Measurements from ENCODE around the gene PNMA8B.

The PNMA8B gene, protein sequence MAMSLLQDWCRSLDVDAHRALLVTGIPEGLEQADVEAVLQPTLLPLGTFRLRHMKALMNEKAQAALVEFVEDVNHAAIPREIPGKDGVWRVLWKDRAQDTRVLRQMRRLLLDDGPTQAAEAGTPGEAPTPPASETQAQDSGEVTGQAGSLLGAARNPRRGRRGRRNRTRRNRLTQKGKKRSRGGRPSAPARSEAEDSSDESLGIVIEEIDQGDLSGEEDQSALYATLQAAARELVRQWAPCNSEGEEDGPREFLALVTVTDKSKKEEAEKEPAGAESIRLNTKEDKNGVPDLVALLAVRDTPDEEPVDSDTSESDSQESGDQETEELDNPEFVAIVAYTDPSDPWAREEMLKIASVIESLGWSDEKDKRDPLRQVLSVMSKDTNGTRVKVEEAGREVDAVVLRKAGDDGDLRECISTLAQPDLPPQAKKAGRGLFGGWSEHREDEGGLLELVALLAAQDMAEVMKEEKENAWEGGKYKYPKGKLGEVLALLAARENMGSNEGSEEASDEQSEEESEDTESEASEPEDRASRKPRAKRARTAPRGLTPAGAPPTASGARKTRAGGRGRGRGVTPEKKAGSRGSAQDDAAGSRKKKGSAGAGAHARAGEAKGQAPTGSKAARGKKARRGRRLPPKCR

DNA sequence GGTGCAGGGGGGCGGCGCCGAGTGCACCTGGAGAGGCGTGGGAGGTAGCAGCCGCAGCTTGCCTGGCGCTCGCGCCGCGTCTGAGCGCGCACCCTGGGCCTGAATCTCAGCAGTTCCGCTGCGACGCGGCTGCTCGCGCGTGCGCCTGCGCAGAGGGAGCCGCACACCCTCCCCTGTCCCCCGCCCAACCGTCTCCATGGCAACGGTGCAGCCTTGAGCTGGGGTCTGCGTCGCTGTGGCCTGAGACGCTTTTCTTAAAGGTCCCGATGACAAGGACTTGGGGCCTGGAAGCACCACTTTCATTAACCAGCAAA, at the start of gene PNMA8B:
PNMA8B (minus strand) TSS at position 82 of the 314 bp plus-strand sequence. CDS start 402 bp downstream, outside the sequence.
- in situ Hi-C loops (cut with MboI; ENCODE audit: low pct_unique_long_range_greater_than_20kb, low sequenced_read_pairs, unreplicated experiment): loop anchor here (25.0 kb wide), 1 partner anchor 208 kb away; the partner anchor contains the start of gene HIF3A
- no peak for DNase-seq (ENCODE audit: low spot score)
- TF ChIP-seq, protein P1, sequence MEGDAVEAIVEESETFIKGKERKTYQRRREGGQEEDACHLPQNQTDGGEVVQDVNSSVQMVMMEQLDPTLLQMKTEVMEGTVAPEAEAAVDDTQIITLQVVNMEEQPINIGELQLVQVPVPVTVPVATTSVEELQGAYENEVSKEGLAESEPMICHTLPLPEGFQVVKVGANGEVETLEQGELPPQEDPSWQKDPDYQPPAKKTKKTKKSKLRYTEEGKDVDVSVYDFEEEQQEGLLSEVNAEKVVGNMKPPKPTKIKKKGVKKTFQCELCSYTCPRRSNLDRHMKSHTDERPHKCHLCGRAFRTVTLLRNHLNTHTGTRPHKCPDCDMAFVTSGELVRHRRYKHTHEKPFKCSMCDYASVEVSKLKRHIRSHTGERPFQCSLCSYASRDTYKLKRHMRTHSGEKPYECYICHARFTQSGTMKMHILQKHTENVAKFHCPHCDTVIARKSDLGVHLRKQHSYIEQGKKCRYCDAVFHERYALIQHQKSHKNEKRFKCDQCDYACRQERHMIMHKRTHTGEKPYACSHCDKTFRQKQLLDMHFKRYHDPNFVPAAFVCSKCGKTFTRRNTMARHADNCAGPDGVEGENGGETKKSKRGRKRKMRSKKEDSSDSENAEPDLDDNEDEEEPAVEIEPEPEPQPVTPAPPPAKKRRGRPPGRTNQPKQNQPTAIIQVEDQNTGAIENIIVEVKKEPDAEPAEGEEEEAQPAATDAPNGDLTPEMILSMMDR (IDR thresholded peaks at IDR 0.05; ENCODE audit: extremely low read depth, insufficient read depth, missing control alignments): no peak

DNA sequence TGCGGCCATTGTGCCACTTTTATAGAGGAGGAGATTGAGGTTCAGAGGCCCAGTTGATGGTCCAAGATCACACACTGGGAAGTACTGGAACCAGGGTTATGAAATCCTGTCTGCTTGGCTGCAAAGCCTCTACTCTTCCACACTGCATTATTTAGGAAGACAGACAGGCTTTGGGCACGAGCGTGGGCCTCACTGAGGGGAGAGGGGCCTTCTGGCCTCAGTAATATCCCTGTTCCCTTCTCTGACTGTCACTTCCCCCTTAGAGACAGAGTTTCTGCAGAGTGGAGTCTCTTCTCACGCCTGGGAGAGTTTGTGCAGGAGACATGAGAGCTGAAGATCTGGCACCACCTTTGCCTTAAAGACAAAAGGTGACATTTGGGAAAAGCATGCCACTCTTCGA, 49.0 kb upstream of the PNMA8B start:
- in situ Hi-C loops (cut with MboI; ENCODE audit: low pct_unique_long_range_greater_than_20kb, low sequenced_read_pairs, unreplicated experiment): no loop called here
- DNase-seq (ENCODE audit: low spot score): no peak
- TF ChIP-seq, protein P1 (IDR thresholded peaks at IDR 0.05; ENCODE audit: extremely low read depth, insufficient read depth, missing control alignments): no peak

DNA sequence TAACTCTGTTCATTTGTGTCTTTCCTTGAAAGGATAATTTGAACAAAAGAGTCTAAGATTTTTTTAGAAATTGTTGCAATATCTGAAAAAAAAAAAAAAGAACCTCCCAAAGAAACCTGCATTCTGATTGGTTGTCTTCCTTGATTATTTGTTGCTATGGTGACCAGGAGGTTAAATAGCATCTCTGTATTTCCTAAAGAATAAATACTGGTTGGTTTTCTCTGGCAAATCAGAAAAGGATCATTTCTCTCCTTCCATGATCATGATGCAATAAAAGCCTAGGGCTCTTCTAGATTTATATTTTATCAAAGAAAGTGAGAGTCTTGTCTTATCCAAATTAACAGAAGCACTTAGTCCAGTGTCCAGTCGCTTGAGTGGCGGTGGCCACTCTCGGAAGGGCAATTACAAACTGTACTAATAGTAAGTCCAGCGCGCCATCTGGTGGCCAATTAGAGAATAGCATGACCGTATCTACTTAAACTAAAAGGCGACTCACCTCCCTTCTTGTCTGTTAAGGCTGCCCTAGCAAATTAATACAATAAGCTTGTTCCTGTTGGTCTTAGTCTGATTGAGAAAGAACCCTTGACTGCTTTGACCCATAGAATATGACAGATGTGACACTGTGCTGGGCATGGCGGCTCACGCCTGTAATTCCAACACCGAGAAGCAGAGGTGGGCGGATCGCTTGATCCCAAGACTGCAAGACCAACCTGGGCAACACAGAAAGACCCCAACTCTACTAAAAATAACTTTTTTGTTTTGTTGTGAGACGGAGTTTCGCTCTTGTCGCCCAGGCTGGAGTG, 47.0 kb upstream of the PNMA8B start:
- in situ Hi-C loops (cut with MboI; ENCODE audit: low pct_unique_long_range_greater_than_20kb, low sequenced_read_pairs, unreplicated experiment): no loop called here
- peak; percentile 64 for DNase-seq (ENCODE audit: low spot score)

DNA sequence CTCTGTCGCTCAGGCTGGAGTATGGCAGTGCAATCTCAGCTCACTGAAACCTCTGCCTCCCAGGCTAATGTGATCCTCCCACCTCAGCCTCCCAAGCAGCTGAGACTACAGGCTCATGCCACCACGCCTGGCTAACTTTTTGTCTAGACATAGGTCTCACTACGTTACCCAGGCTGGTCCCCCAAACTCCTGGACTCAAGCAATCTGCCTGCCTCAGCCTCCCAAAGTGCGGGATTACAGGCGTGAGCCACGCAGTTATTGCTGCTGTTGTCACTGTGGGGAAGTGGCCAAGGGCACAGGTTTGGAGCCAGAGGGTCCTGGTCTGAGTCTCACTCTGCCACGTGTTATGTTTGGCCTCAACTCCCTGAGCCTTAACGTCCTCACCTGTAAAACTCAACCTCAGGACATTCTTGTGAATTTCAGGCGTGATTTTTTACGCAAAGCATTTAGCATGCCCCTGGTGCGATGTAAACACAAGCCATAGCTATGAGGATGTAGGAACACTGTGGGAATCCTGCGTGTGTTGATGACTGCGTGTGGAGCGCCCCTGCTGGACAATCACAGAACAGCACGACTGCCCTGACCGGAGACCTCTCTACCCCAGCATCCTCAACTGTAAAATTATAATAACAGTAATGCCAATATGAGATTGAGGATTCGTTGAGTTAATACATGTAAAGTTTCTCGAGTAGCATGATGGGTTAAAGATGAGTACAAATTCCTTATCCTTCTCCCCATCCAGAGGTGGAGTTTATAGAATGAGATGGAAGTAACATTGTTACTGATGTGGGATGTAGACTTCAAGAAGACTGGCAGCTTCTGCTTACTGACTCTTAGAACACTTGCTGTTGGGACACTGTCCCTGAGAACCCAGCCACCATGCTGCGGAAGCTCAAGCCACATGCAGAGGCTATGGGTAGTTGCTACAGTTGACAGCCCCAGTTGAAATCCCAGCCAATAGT, 41.8 kb upstream of the PNMA8B start:
- TF ChIP-seq, protein P1 (IDR thresholded peaks at IDR 0.05; ENCODE audit: extremely low read depth, insufficient read depth, missing control alignments): peak; percentile 78
- DNase-seq (ENCODE audit: low spot score): peak; percentile 54
- in situ Hi-C loops (cut with MboI; ENCODE audit: low pct_unique_long_range_greater_than_20kb, low sequenced_read_pairs, unreplicated experiment): loop anchor here (10.0 kb wide), 1 partner anchor 127 kb away; the partner anchor contains the start of gene DACT3

More for the DNA sequence above, 47.0 kb upstream of the PNMA8B start:
- TF ChIP-seq, protein P1 (IDR thresholded peaks at IDR 0.05; ENCODE audit: extremely low read depth, insufficient read depth, missing control alignments): peak; percentile 86

DNA sequence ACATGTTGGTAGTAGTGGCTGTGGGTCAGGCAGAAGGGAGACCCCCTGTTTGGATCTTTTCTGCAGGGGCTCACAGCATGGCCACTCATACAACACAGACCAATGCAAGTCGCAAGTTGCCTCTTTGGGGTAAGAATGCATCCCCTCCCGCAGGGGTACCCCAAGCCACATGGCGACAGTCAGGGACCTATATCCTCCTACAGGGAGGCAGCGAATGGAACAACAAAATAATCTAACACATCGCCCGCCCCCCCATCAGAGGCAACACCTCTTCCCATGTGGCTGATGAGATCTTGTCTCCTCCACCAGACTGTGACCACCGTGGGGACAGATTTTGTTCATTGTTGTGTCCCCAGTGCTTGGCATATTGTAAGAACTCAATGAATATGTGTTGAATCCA, 40.7 kb upstream of the PNMA8B start:
- in situ Hi-C loops (cut with MboI; ENCODE audit: low pct_unique_long_range_greater_than_20kb, low sequenced_read_pairs, unreplicated experiment): loop anchor here (10.0 kb wide), 1 partner anchor 128 kb away; the partner anchor contains the start of gene DACT3
- TF ChIP-seq, protein P1 (IDR thresholded peaks at IDR 0.05; ENCODE audit: extremely low read depth, insufficient read depth, missing control alignments): no peak
- DNase-seq (ENCODE audit: low spot score): no peak

Data from GM13977 (cell line).